Activated T-helper 1 cell treated with anti-CD3 and anti-CD28 coated beads, Interleukin-12 subunit alpha, Interleukin-12 subunit beta, Interleukin-2, Interleukin-4 antibody, amounts not matched to agents 30 ng/mL and 10 ng/mL and 1 ng/mL, durations not matched to agents 14 hours and 24 hours and 36 hours (primary cell): Measurements from ENCODE around the gene MME. TPM values are rescaled to one million over a fixed set of nuclear protein-coding genes. Genes with fewer than 3 reads are reported as not detected.

ENCODE experiments used
- DNase-seq: peaks from one replicate; pipeline ENCODE4 v3.0.0; 2021; ENCODE audit warnings: low spot score
- H3K27ac Mint-ChIP-seq: one replicate; pipeline ENCODE4 v1.8.0; 2021; ENCODE audit warnings: mild to moderate bottlenecking, mixed read lengths
- H3K27me3 Mint-ChIP-seq: one replicate; pipeline ENCODE4 v1.8.0; 2022; ENCODE audit warnings: mild to moderate bottlenecking, moderate library complexity, mixed read lengths; ENCODE audit not compliant: insufficient read depth
- H3K36me3 Mint-ChIP-seq: one replicate; pipeline ENCODE4 v1.8.0; 2021; ENCODE audit warnings: low read depth, mixed read lengths
- H3K4me1 Mint-ChIP-seq: one replicate; pipeline ENCODE4 v1.8.0; 2021; ENCODE audit warnings: low read depth, mixed read lengths
- H3K4me3 Mint-ChIP-seq: one replicate; pipeline ENCODE4 v1.8.0; 2021; ENCODE audit warnings: mild to moderate bottlenecking, moderate library complexity, mixed read lengths
- H3K9me3 Mint-ChIP-seq: one replicate; pipeline ENCODE4 v1.8.0; 2021; ENCODE audit warnings: mixed read lengths
- intact Hi-C: fragments of 100-400 bp; cut with micrococcal nuclease; formaldehyde crosslinking; loops from one replicate; pipeline ENCODE4 v1.15.1; 2024
- total RNA-seq: library from RNA; stranded (reverse); gene quantifications from 2 replicates; pipeline ENCODE4 v1.2.3, GENCODE V29; 2022

The MME gene
- total RNA-seq, 1 donor from 2014 or later = not detected

DNA sequence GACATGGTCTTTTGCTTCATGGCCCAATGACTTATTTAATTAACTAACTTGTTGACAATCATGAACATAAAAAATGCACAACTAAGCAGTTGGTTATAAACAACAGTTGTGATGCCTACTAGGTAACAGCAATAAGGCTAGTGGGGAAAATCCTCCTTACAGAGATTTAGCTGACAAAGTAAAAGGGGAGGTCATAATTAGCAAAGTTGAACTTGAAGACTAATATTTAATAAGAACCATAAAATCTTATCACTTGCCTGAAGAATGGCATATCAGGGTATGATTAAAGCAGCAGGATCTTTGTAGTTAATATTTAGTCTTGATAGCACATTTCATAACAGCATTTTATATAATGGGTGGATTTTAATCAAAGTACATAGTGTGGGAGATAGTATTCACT is 84.2 kb downstream of the MME start:
- Mint-ChIP-seq H3K27me3 (no peaks in the 10 kb centered on the region), H3K4me1 (no peaks in the 10 kb centered on the region)

GRCh38 chr3:155166441-155166840 is 86.3 kb downstream of the MME start:
- DNase-seq = no peak
- H3K36me3 Mint-ChIP-seq = no peaks in the 10 kb centered on the region
- H3K4me3 Mint-ChIP-seq = no peak overlapping the region
- no peak overlapping the region for H3K27ac Mint-ChIP-seq
- H3K9me3 Mint-ChIP-seq = no peaks in the 10 kb centered on the region
- H3K27me3 Mint-ChIP-seq = no peaks in the 10 kb centered on the region
- H3K4me1 Mint-ChIP-seq = no peaks in the 10 kb centered on the region
- intact Hi-C loops = no loop called here

More for the DNA sequence above, 84.2 kb downstream of the MME start:
- DNase-seq = no peak
- Mint-ChIP-seq H3K27ac (no peak overlapping the region), H3K9me3 (no peaks in the 10 kb centered on the region), H3K4me3 (no peak overlapping the region), H3K36me3 (no peaks in the 10 kb centered on the region)
- intact Hi-C loops = no loop called here

DNA sequence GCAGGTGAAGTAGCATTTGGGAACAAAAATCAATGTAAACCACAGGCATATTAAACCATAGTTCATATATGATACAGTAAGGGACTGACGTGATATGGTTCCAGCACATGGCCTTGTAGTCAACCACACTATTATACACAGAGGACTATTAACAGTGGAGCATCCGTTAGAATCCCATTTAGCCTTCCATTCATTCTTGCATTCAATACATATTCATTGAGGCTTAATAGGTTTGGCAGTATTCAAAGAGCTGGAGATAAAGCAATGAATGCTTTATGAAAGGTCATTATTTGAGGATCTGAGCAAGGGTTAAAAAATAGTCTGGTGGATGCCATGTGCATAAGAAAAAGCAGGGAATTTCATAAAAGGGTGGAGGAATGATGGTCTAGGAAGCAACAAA is 89.1 kb downstream of the MME start:
- Mint-ChIP-seq H3K9me3 (no peaks in the 10 kb centered on the region), H3K27me3 (no peaks in the 10 kb centered on the region), H3K4me1 (no peaks in the 10 kb centered on the region), H3K27ac (no peak overlapping the region), H3K4me3 (no peak overlapping the region), H3K36me3 (no peaks in the 10 kb centered on the region)
- no peak for DNase-seq
- intact Hi-C loops = no loop called here

DNA sequence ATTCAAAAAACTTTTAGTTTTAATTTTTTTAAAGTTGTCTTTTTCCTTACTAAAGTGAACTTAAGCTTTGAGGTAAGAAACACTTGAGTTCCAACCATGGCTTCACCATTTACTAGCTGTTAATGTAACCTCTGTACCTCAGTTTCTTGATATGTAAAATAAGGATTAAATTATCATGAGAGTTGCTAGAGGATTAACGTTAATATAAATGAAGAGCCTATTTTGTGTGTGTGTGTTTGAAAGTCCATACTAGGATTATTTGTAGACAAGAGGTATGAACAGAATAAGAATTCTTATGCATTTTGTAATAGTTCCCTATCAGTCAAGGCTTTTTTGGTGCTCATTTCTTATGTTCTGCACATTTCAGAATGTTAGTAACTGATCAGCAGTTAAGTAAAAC is 93.7 kb downstream of the MME start:
- DNase-seq = no peak
- H3K27ac Mint-ChIP-seq = no peak overlapping the region
- no peaks in the 10 kb centered on the region for H3K36me3 Mint-ChIP-seq
- intact Hi-C loops = no loop called here
- H3K4me1 Mint-ChIP-seq = no peaks in the 10 kb centered on the region
- H3K4me3 Mint-ChIP-seq = no peak overlapping the region
- H3K27me3 Mint-ChIP-seq = no peaks in the 10 kb centered on the region
- no peaks in the 10 kb centered on the region for H3K9me3 Mint-ChIP-seq

DNA sequence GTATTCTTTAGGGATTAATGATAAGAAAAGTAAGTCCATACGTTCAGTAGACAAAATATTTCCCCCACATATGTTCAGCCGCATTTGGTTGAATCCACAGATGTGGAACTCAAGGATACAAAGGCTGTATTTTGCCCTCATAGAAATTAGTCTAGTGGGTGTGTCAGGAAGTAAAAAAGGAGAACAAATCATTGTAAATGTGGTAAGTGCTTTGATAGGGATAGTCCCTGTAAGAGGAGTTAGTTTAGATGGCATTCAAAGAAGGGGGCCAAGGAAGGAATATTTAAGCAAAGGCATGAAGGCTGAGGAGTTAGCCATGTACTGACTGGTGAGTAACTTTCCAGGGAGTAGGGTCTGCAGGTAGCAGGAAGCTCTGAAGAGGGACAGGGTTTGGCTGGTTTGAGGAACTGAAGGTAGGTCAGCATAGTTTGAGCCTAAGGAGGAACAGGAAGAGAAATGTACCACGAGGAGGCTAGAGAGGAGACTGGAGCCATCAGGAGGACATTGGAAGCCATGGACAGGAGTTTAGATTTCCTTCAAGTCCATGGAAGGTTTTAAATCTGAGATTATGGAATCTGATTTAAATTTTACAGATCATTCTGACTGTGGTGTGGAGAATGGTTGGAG is 98.8 kb downstream of the MME start:
- H3K9me3 Mint-ChIP-seq = no peaks in the 10 kb centered on the region
- H3K4me3 Mint-ChIP-seq = no peak overlapping the region
- H3K27ac Mint-ChIP-seq = no peak overlapping the region
- H3K36me3 Mint-ChIP-seq = no peaks in the 10 kb centered on the region
- peaks cover 3% of the 10 kb centered on the region for H3K4me1 Mint-ChIP-seq
- intact Hi-C loops = no loop called here
- H3K27me3 Mint-ChIP-seq = no peaks in the 10 kb centered on the region
- DNase-seq = no peak

- H3K9me3 Mint-ChIP-seq = no peaks in the 10 kb centered on the region
- peaks cover 8% of the 10 kb centered on the region for H3K4me1 Mint-ChIP-seq
- H3K27me3 Mint-ChIP-seq = no peaks in the 10 kb centered on the region
- DNase-seq = no peak
- H3K27ac Mint-ChIP-seq = no peak overlapping the region
- H3K36me3 Mint-ChIP-seq = no peaks in the 10 kb centered on the region
- intact Hi-C loops = no loop called here
- no peak overlapping the region for H3K4me3 Mint-ChIP-seq
These were observed 99.3 kb downstream of the MME start for GRCh38 chr3:155179437-155179827.

- Mint-ChIP-seq H3K4me3 (no peak overlapping the region), H3K9me3 (no peaks in the 10 kb centered on the region), H3K36me3 (no peaks in the 10 kb centered on the region), H3K27me3 (no peaks in the 10 kb centered on the region), H3K4me1 (peaks cover 9% of the 10 kb centered on the region), H3K27ac (no peak overlapping the region)
- intact Hi-C loops = no loop called here
- no peak for DNase-seq
These were observed 100.0 kb downstream of the MME start for GRCh38 chr3:155179966-155180757.

GRCh38 chr3:155182467-155182866 is 102.3 kb downstream of the MME start:
- Mint-ChIP-seq H3K36me3 (no peaks in the 10 kb centered on the region), H3K27ac (no peak overlapping the region), H3K27me3 (no peaks in the 10 kb centered on the region), H3K9me3 (no peaks in the 10 kb centered on the region), H3K4me3 (no peak overlapping the region), H3K4me1 (peaks cover 9% of the 10 kb centered on the region)
- intact Hi-C loops = no loop called here
- DNase-seq = no peak

DNA sequence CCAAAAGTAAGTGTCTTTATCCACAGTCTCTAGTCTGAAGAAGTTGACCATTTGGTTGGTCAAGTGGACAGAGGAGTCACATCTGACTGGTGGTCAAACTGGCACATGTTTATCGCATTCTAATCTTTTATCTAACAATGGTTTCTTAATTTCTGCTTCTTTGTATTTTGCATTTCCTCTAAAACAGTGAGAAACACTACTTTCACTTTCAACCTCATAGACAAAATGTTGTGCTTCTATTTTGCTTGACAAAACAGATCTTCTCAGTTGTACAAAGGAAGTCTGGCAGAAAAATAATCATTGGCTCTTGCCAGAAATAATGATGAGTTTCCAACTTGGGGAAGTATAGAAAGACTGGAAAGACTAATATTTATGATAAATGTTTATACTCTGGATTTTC is 103.9 kb downstream of the MME start:
- Mint-ChIP-seq H3K9me3 (no peaks in the 10 kb centered on the region), H3K27me3 (no peaks in the 10 kb centered on the region), H3K36me3 (no peaks in the 10 kb centered on the region), H3K27ac (no peak overlapping the region), H3K4me1 (peaks cover 9% of the 10 kb centered on the region), H3K4me3 (no peak overlapping the region)
- DNase-seq = no peak
- intact Hi-C loops = no loop called here

GRCh38 chr3:155185631-155186071 is 105.5 kb downstream of the MME start:
- intact Hi-C loops = no loop called here
- no peaks in the 10 kb centered on the region for H3K27me3 Mint-ChIP-seq
- peaks cover 9% of the 10 kb centered on the region for H3K4me1 Mint-ChIP-seq
- H3K27ac Mint-ChIP-seq = no peak overlapping the region
- no peaks in the 10 kb centered on the region for H3K9me3 Mint-ChIP-seq
- no peaks in the 10 kb centered on the region for H3K36me3 Mint-ChIP-seq
- H3K4me3 Mint-ChIP-seq = no peak overlapping the region
- DNase-seq = no peak

GRCh38 chr3:155188031-155188430 is 107.9 kb downstream of the MME start:
- Mint-ChIP-seq H3K9me3 (no peaks in the 10 kb centered on the region), H3K4me3 (no peak overlapping the region), H3K4me1 (peaks cover 9% of the 10 kb centered on the region), H3K27ac (no peak overlapping the region), H3K36me3 (no peaks in the 10 kb centered on the region), H3K27me3 (no peaks in the 10 kb centered on the region)
- no peak for DNase-seq
- intact Hi-C loops = no loop called here

DNA sequence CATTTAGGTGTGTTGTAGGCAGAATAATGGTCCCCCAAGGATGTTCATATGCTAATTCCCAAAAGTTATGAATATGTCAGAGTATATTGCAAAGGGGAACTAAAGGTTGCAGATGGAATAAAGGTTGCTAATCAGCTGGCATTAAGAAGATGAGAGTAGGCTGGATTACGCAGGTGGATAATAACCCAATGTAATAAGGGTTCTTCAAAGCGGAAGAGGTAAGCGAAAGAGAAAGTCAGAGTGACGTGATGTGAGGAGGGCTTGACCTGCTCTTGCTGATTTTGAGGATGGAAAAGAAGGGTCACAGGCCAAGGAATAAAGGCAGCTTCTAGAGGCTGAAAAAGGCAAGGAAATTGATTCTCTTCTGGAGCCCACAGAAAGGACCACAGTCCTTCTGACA is 109.4 kb downstream of the MME start:
- no peak overlapping the region for H3K27ac Mint-ChIP-seq
- no peak for DNase-seq
- intact Hi-C loops = no loop called here
- no peak overlapping the region for H3K4me3 Mint-ChIP-seq
- no peaks in the 10 kb centered on the region for H3K9me3 Mint-ChIP-seq
- no peaks in the 10 kb centered on the region for H3K27me3 Mint-ChIP-seq
- H3K36me3 Mint-ChIP-seq = no peaks in the 10 kb centered on the region
- peaks cover under 1% of the 10 kb centered on the region for H3K4me1 Mint-ChIP-seq

- intact Hi-C loops = no loop called here
- Mint-ChIP-seq H3K27ac (no peak overlapping the region), H3K27me3 (no peaks in the 10 kb centered on the region), H3K4me1 (no peaks in the 10 kb centered on the region), H3K9me3 (no peaks in the 10 kb centered on the region), H3K4me3 (no peak overlapping the region), H3K36me3 (no peaks in the 10 kb centered on the region)
- DNase-seq = no peak
These were observed 110.6 kb downstream of the MME start for GRCh38 chr3:155190691-155191090.
